NCI-H526 treated with DMSO at 0.1 percent for 48 hours (cell line): ENCODE measurements around the gene RBSN.

ENCODE experiments used
- DNase-seq: peaks from one replicate; lab custom pipeline; 2025; lab: John Stamatoyannopoulos, UW

RBSN gene

DNA sequence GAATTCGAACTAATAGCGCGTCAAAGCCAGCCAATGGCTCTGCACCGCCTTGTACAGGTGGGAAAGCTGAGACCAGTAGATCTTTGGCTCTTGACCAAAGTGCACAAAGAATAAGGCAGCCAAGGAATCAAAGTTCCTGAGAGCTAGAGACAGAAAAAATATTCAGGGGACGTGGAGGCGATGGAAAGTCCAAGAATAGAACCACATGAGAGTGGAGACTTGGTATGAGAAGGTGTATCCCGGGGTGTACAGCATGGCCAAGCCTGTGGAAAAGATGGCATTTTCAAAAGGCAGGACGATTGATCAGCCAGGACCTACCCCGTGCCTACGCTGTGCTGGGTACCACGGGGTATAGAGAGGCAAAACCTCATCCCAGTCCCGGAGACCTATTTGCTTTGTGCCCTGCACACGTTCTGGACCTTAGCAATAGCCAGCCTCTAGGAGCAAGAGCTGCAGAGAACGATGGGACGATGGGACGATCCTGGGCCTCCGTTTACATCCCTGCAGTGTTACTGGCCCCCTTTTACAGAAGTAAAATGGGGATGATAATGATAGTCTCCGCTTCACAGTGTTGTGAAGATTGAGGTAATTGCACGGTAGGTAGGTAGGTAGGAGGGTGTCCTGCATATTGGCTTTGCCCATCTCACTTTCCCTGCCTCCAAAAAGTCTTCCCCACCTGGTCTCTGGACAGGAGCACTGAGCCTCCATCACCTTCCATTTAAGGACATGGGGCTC is 583 bp upstream of the RBSN start:
- no peak for DNase-seq

DNA sequence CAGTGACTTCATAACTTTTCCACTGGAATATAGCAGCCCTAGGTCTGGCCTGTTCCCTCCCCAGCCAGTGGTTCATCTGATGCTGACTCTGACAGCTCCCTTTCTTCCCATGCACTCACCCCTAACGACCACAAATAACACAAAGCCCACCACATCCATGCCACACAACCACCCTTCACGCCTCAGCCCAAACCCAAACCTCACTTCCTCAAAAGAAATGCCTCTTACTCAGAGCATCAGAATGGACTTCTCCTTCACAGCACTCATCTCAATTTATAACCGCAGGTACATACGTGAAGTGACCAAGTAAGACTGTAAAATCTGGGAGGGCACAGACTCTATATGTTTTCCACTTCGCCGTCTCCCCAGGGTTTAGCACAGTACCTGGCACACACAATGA is 1.1 kb downstream of the RBSN start:
- no peak for DNase-seq

DNA sequence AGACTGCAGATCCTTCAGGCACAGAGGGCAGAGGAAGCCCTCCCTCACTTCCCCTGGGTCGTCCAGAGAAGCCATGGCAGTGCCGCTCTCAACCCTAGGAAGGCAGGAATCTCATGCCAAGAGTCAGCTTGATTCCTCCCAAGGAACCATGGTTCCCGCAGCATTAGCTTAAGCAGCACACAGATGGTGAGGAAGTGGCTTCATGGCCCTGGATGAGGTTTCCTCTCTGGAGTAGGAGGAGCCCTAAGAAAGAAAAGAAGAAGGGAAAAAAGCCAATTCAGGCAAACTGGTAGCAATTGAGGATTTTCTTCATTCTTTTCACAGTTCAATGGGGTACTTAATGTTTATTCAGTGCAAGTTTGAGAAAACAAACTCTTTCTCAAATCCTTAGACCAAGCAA is 2.9 kb downstream of the RBSN start:
- no peak for DNase-seq

- no peak for DNase-seq
These were observed 4.6 kb downstream of the RBSN start for GRCh38 chr3:15094187-15094875.

DNA sequence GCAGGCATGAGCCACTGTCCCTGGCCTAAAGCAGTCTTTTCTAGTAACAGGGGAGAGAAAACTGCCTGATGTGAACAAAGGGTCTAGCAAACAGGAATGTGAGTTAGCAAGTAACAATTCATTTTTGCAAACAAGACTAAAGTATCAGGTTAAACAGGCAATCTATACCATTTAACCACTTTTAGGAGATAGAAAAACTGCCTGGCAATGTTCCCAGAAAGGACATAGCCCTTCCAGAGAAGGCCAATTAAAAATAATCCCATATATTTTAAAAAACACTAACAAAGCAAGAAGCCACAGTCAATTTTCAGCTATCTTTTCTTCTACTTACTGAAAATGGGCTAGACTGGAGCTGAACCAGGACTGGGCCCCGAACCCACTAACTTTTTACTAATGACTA is 6.3 kb downstream of the RBSN start:
- no peak for DNase-seq

DNA sequence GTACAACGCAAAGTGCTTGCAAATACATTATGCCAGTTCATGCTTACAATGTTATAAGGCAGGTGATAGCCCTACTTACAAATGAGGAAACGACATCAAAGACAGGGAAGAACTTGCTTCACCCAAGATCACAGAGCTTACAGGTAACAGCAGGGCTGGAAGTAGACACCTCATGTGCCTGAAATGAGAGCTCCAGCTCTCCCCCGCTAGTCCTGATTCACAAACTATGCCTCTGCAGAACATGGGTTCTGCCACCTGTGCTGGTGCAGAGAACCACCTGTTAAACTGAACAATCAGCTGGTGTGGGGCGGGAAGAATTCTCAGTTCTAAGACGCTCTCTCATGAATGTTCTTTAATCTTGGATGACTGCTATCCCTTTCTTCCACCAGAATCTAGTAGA is 7.4 kb downstream of the RBSN start:
- DNase-seq = no peak

GRCh38 chr3:15089201-15089600 is 9.7 kb downstream of the RBSN start:
- no peak for DNase-seq

- DNase-seq = no peak
These were observed 12.2 kb downstream of the RBSN start for GRCh38 chr3:15086699-15087098.

GRCh38 chr3:15086263-15086662 is 12.7 kb downstream of the RBSN start:
- no peak for DNase-seq

DNA sequence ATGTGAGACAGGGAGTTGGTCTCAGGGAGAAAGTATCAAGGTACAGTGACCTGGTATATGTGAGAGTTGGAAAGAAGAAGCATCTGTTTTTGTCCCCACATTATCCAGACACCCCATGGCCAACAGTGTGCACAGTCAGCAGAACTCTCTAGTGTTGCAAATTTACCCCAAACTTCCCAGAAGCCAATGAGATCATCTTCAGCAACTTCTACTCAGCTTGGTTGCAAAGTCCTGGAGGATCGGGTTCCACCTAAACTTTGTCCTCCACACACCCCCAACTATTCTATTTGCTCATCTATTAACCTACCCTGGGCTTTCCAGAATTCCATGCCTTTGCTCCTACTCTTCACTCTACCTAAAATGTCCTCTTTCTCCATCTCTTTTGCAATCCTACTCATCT is 15.7 kb downstream of the RBSN start:
- no peak for DNase-seq

- no peak for DNase-seq
These were observed 16.8 kb downstream of the RBSN start for GRCh38 chr3:15081960-15082664.

DNA sequence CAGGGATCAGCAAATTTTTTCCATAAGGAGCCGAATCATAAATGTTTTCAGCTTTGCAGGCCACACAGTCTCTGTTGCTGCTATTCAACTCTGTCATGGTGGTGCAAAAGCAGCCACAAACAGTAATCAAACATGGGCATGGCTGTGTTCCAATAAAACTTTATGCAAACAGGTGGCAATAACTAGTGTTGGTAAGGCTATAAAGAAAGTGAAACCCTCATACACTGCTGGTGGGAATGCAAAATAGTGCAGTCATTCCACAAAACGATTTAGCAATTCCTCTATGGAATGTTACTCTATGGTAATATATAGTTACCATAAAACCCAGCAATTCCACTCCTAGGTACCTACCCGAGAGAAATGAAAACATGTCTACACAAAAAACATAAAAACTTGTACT is 19.9 kb downstream of the RBSN start:
- no peak for DNase-seq

GRCh38 chr3:15074500-15074899 is 24.4 kb downstream of the RBSN start:
- no peak for DNase-seq

DNA sequence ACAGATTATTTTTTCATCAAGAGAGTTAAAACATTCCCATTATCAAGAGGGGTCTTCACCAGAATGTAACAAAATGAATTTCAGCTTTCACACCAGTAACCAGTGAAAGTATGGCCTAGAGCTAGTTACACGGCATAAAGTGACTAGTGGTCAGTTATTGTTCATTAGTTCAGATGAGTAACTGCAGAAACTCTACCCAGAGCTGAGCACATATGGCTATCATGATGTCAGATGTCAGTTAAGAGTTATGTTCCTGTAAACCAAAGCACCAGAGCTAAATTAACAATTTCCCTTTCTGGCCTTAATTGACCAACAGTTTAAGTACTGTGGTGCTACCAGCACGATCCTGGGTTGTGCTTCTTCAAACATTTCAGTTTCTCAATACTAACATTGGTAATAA is 27.2 kb downstream of the RBSN start:
- DNase-seq = no peak

- no peak for DNase-seq
These were observed 29.5 kb downstream of the RBSN start for GRCh38 chr3:15069441-15069840.

DNA sequence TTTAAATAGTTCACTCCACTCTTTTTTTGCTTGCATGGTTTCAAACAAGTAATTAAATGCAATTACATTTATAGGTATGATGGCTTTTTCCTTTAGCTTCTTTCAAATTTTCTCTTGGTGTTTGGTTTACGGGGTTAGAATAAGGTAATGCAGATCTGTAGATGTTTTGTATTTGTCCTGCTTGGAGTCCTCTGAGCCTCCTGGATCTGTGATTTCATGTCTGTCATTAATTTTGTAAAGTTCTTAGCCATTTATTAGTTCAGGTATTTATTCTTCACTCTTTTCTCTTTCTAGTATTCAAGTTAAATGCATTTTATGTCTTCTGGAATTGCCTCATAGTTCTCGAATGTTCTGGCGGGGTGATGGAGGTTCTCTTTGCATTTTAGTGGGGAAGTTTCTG is 32.5 kb downstream of the RBSN start:
- no peak for DNase-seq

DNA sequence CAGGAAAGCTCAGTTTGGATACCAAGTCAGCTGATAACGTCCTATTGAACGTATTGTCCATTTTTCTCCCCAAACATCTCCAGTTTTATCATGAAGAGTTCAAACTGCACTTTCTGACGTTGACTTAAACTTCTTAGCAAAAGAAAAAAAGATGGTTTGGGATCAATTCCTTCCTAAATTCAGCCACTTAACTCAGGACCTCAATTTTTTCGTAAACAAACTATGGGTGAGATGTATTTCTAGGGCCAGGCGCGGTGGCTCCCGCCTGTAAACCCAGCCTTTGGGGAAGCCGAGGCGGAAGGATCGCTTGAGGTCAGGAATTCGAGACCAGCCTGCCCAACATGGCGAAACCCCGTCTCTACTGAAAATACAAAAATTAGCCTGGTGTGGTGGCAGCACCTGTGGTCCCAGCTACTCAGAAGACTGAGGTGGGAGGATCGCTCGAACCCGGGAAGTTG is 33.4 kb downstream of the RBSN start:
- no peak for DNase-seq

DNA sequence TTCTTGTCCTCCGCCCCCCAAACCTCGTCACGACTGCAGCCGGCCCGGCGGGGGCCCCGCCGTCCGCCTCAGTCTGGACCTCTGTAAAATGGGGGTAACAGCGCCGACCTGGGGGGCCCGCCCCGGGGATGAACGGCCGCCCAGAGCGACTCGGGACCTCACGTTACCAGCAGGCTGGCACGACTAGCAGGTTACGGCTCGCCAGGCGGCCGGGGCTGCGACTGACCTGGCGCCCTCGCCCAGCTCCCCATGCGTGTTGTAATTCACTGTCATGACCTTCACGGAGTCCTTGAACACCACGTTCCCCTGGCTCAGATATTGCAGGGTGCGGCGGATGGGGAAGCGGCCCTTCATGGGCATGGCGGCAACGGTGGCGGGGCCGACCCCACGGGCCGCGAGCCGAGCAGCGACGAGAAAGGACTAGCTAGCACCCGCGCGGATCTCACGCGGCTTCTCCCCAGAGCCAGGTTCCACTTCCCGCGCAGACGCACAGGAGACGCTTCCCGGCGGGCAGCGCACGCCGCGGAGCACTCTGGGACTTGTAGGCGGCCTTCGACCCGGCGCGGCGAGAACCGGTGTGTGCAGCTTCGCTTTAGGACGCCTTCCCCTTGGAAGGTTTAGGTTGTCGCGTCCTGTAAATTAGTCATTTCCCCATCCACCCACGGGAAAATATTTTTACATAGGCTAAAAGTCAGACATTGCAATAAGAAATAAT is 34.0 kb downstream of the RBSN start, which contains the start of gene MRPS25:
Gene MRPS25, minus strand, starts transcription at position 481 of the 715 bp plus-strand sequence. Its CDS starts 121 bp downstream, at position 360.
- DNase-seq = peak; percentile 73

GRCh38 chr3:15064299-15064834 is 34.6 kb downstream of the RBSN start:
- no peak for DNase-seq

GRCh38 chr3:15063656-15064286 is 35.2 kb downstream of the RBSN start:
- DNase-seq = no peak

DNA sequence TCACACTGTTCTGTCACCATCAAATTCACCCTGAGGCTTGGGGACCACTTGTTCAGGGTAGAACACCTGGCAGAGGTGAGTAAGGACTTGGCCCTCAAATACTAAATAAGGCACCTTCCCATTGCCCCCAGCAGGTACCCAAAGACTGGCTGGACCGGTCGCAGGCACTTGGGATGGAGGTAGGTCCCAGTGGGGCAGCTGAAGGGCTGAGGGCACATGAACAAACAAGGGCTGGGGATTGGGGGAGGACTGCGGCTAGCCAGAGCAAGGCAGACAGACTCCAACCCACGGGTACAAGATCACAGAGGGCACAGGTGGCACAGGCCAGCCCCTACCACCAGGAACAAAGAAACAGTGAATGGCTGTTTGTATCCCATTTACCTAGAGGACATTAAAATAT is 35.7 kb downstream of the RBSN start:
- no peak for DNase-seq

DNA sequence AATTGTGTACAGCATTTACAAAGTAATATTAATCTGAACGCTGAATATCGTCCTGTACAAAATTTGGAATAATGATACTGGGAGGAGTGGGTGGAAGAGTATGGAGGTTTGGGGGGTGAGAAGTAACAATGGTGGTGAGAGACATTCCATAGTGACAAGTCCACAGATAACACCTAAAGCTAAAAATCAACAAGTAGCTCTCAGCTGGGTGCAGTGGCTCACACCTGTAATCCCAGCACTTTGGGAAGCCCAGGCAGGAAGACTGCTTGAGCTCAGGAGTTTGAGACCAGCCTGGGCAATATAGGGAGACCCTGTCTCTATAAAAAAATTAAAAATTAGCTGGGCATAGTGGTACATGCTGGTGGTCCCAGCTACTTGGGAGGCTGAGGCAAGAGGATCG is 38.9 kb downstream of the RBSN start:
- no peak for DNase-seq
